ENCODE data around the gene CFAP100. TPM values are rescaled to one million over a fixed set of nuclear protein-coding genes. Genes with fewer than 3 reads are reported as not detected.

CFAP100 gene
- total RNA-seq, 4 donors from 2014 or later = 0.98 to 2.8 TPM; not detected in 2

- peak; percentile 9 to 12 for DNase-seq
- no peaks in the 10 kb centered on the region for H3K36me3 ChIP-seq
- H3K27ac ChIP-seq = no peak overlapping the region
Observed at GRCh38 chr3:126350502-126351085, 44.1 kb upstream of the CFAP100 start.

GRCh38 chr3:126351086-126351770 is 43.5 kb upstream of the CFAP100 start:
- peak; percentile 8 to 9 for DNase-seq
- TF ChIP-seq POLR2A (IDR thresholded peaks at IDR 0.05) = no peak
- TF ChIP-seq CTCF (IDR thresholded peaks at IDR 0.05) = no peak

More at GRCh38 chr3:126350502-126351085, 44.1 kb upstream of the CFAP100 start:
- H3K27me3 ChIP-seq = no peaks in the 10 kb centered on the region
- H3K9me3 ChIP-seq = no peaks in the 10 kb centered on the region
- no peaks in the 10 kb centered on the region for H3K4me1 ChIP-seq
- intact Hi-C loops (cut with DNase I; ENCODE audit: low total_unique reads) = no loop called here
- H3K4me3 ChIP-seq = no peak overlapping the region
- TF ChIP-seq POLR2A (IDR thresholded peaks at IDR 0.05) (no peak), CTCF (IDR thresholded peaks at IDR 0.05) (no peak)

DNA sequence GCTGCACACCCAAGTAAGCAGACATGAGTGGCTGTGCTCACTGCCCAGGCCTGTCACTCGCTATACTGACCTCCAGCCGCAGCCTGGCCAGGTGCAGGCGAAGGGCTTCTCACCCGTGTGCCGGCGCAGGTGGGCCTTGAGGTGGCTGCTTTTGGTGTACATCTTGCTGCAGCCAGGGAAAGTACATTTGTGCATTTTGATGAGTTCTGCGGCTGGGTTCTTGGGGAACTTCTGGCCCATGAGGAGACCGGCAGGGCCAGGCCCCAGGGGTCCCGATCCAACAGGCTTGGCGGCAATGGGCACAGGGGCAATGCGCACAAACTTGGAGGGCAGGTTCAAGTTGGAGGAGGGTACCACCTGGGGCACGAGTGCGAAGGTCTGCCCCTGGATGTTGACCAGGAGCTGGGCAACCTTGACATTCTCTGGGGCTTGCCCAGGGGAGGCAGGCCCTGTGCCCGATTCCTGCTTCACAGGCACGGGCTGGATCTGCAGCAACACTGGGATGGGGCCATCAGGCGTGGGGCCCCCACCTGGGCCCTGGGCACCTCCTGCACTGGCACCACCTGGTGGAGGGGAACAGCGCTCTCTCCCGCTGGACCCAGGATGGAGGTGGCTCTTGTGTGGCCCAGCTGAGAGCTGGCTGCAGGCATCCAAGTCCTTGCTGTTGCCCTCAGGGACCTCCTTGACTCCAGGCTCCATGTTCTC is 42.8 kb upstream of the CFAP100 start:
- Histone ChIP-seq H3K36me3 (no peaks in the 10 kb centered on the region), H3K4me1 (no peaks in the 10 kb centered on the region)
- DNase-seq = peak; percentile 10 to 12

More at GRCh38 chr3:126351086-126351770, 43.5 kb upstream of the CFAP100 start:
- no peak overlapping the region for H3K4me3 ChIP-seq
- H3K4me1 ChIP-seq = no peaks in the 10 kb centered on the region
- H3K27me3 ChIP-seq = no peaks in the 10 kb centered on the region
- no peaks in the 10 kb centered on the region for H3K9me3 ChIP-seq
- no peak overlapping the region for H3K27ac ChIP-seq
- no peaks in the 10 kb centered on the region for H3K36me3 ChIP-seq
- intact Hi-C loops (cut with DNase I; ENCODE audit: low total_unique reads) = no loop called here

GRCh38 chr3:126352476-126353454 is 41.9 kb upstream of the CFAP100 start:
- H3K4me3 ChIP-seq = no peak overlapping the region
- DNase-seq = peak; percentile 12 to 31
- no peaks in the 10 kb centered on the region for H3K36me3 ChIP-seq
- no peak for TF ChIP-seq POLR2A (IDR thresholded peaks at IDR 0.05)
- TF ChIP-seq CTCF (IDR thresholded peaks at IDR 0.05) = no peak
- no peaks in the 10 kb centered on the region for H3K27me3 ChIP-seq
- H3K27ac ChIP-seq = no peak overlapping the region
- H3K9me3 ChIP-seq = no peaks in the 10 kb centered on the region
- H3K4me1 ChIP-seq = no peaks in the 10 kb centered on the region
- intact Hi-C loops (cut with DNase I; ENCODE audit: low total_unique reads) = no loop called here

More for the DNA sequence above, 42.8 kb upstream of the CFAP100 start:
- intact Hi-C loops (cut with DNase I; ENCODE audit: low total_unique reads) = no loop called here
- Histone ChIP-seq H3K27ac (no peak overlapping the region), H3K27me3 (no peaks in the 10 kb centered on the region), H3K4me3 (no peak overlapping the region), H3K9me3 (no peaks in the 10 kb centered on the region)
- TF ChIP-seq POLR2A (IDR thresholded peaks at IDR 0.05) (no peak), CTCF (IDR thresholded peaks at IDR 0.05) (no peak)
